Large intestine (tissue), 3 donors: ENCODE measurements around the gene AGAP1. TPM values are rescaled to one million over a fixed set of nuclear protein-coding genes. Genes with fewer than 3 reads are reported as not detected.

Source experiments
- DNase-seq, 2 donors: peaks; one replicate each; pipeline versions ENCODE4 v3.0.0 to v3.0.0-alpha.2; 2013
- H3K27ac ChIP-seq: one replicate; pipeline ENCODE4 v1.5.1; 2013; ENCODE audit warnings: low read length
- H3K27me3 ChIP-seq: 2 replicates; pipeline ENCODE4 v1.6.1; 2013; ENCODE audit warnings: low read length; ENCODE audit not compliant: control insufficient read depth, insufficient read depth
- H3K36me3 ChIP-seq: 2 replicates; pipeline ENCODE4 v1.6.1; 2013; ENCODE audit warnings: low read length; ENCODE audit not compliant: control insufficient read depth, insufficient read depth
- H3K4me1 ChIP-seq: one replicate; pipeline ENCODE4 v1.6.1; 2013; ENCODE audit warnings: low read length; ENCODE audit not compliant: control insufficient read depth, insufficient read depth
- H3K4me3 ChIP-seq: one replicate; pipeline ENCODE4 v1.5.1; 2013; ENCODE audit warnings: low read length
- H3K9me3 ChIP-seq: one replicate; pipeline ENCODE4 v1.6.1; 2013; ENCODE audit warnings: mild to moderate bottlenecking, low read depth, low read length, moderate library complexity; ENCODE audit not compliant: control insufficient read depth
- WGBS: methylation state at CpG from one replicate; pipeline ENCODE4 v1.1.5; 2013; ENCODE audit warnings: low lambda C conversion rate; ENCODE audit not compliant: insufficient coverage; 5-methylcytosine and 5-hydroxymethylcytosine counted together
- polyA plus RNA-seq: library from polyadenylated mRNA; unstranded; fragments of 120-200 nt; gene quantifications from one replicate; pipeline ENCODE4 v1.2.1, GENCODE V29; 2013

The AGAP1 gene
- polyA plus RNA-seq, 1 donor: 18.0 TPM

- Histone ChIP-seq H3K4me3 (no peak overlapping the region), H3K9me3 (peaks cover 3% of the 10 kb centered on the region), H3K36me3 (peaks cover 3% of the 10 kb centered on the region), H3K27me3 (no peaks in the 10 kb centered on the region), H3K27ac (no peak overlapping the region), H3K4me1 (no peaks in the 10 kb centered on the region)
- no peak for DNase-seq
- WGBS: 100% methylated on average over 1 of the region's 8 CpGs
Observed at GRCh38 chr2:235859651-235860050, 365.8 kb downstream of the AGAP1 start.

DNA sequence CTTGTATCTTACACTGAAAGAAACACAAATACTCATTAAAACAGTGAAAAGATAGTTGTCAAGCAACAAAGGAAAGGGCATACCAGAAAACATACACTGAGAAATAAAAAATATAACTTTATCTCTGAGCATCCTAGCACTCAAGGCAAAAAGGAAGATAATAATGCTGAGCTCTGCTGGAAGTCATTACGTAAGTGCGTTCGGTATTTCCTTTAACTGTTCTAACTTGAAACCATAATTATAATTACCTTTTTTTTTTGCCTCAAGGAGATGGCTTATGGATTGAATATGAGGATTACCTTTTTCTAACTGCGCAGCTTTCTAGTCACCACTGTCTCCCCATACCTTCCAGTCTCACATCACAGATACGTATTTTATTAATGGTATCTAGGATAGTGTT is 366.3 kb downstream of the AGAP1 start:
- Histone ChIP-seq H3K4me1 (no peaks in the 10 kb centered on the region), H3K36me3 (peaks cover 3% of the 10 kb centered on the region), H3K27me3 (no peaks in the 10 kb centered on the region), H3K27ac (no peak overlapping the region), H3K4me3 (no peak overlapping the region), H3K9me3 (peaks cover 3% of the 10 kb centered on the region)
- no peak for DNase-seq
- 100% methylated on average over 1 of the region's 5 CpGs for WGBS

DNA sequence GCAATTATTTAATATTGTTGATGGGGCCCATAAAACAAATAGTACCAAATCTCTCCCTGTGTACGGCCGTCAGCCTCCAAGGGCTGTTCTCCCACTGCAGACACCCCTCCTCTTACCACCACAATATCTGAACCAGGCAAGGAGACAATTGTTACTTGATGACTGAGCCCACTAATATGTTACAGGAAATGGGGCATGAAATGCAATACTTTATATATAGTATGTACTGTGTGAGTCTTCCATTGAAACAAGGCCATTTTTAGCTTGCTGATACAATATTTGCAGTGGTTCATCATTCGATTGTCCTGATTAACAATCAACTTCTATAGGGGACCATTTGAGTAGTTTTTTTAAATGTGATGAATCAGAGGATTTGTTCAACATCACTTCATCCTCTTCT is 367.0 kb downstream of the AGAP1 start:
- H3K27ac ChIP-seq: no peak overlapping the region
- no CpG with 5 or more reads among the region's 3 CpGs for WGBS
- peaks cover 6% of the 10 kb centered on the region for H3K9me3 ChIP-seq

DNA sequence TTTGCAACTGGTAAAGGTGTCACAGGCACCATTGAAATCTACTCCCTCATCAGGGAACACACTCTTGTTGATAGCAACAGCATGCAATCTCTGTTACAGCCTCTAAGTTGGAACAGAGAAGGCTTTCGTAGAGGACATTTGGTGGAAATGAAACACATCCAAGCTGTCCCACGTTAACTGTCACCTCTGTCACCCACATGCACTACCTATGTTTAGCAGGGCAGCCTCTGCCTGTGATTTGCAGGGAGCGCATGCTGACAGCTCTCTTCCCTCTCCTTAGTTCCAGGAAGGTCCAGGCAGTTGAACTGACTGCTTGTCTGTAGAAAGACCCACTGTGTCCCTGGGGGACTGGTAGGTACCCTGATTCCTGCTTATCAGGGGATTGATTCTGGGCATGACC is 367.5 kb downstream of the AGAP1 start:
- H3K4me1 ChIP-seq: no peaks in the 10 kb centered on the region
- H3K9me3 ChIP-seq: peaks cover 6% of the 10 kb centered on the region
- H3K27ac ChIP-seq: no peak overlapping the region
- H3K4me3 ChIP-seq: no peak overlapping the region
- DNase-seq: no peak
- peaks cover 6% of the 10 kb centered on the region for H3K36me3 ChIP-seq
- WGBS: no CpG with 5 or more reads among the region's 3 CpGs
- H3K27me3 ChIP-seq: no peaks in the 10 kb centered on the region

More for the DNA sequence above, 367.0 kb downstream of the AGAP1 start:
- no peaks in the 10 kb centered on the region for H3K4me1 ChIP-seq
- DNase-seq: no peak
- H3K27me3 ChIP-seq: no peaks in the 10 kb centered on the region
- peaks cover 3% of the 10 kb centered on the region for H3K36me3 ChIP-seq
- no peak overlapping the region for H3K4me3 ChIP-seq

GRCh38 chr2:235863414-235863813 is 369.6 kb downstream of the AGAP1 start:
- H3K4me1 ChIP-seq: no peaks in the 10 kb centered on the region
- DNase-seq: no peak
- peaks cover 6% of the 10 kb centered on the region for H3K9me3 ChIP-seq
- H3K27ac ChIP-seq: no peak overlapping the region
- no peaks in the 10 kb centered on the region for H3K27me3 ChIP-seq
- H3K36me3 ChIP-seq: peaks cover 9% of the 10 kb centered on the region
- no CpG with 5 or more reads among the region's 11 CpGs for WGBS
- H3K4me3 ChIP-seq: no peak overlapping the region

DNA sequence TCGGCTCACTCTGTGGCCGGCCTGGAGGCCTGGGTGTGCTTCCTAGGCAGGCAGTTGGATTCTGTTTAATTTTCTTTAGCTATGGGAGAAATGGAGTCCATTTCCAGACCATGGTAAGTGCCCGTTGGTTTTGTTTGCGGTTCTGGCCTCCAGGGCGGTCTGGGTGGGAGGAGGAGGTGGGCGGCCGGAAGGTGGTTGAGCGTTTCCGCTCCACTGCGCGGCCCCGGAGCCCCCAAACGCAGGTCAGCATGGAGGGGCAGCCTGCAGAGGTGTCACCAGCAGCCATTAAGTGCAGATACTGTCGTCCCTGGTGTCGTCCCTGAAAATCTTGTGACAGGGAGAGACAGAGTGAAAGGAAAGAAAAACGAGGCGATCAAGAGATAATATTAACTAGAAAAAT is 370.5 kb downstream of the AGAP1 start:
- 80% methylated on average over 1 of the region's 17 CpGs for WGBS
- Histone ChIP-seq H3K27ac (no peak overlapping the region), H3K9me3 (peaks cover 6% of the 10 kb centered on the region), H3K4me1 (no peaks in the 10 kb centered on the region), H3K27me3 (no peaks in the 10 kb centered on the region), H3K4me3 (no peak overlapping the region), H3K36me3 (peaks cover 10% of the 10 kb centered on the region)
- no peak for DNase-seq

GRCh38 chr2:235864733-235865515 is 371.1 kb downstream of the AGAP1 start:
- peaks cover 10% of the 10 kb centered on the region for H3K36me3 ChIP-seq
- H3K27ac ChIP-seq: no peak overlapping the region
- H3K4me3 ChIP-seq: no peak overlapping the region
- DNase-seq: no peak
- no peaks in the 10 kb centered on the region for H3K4me1 ChIP-seq
- WGBS: 100% methylated on average over 2 of the region's 27 CpGs
- no peaks in the 10 kb centered on the region for H3K27me3 ChIP-seq
- peaks cover 10% of the 10 kb centered on the region for H3K9me3 ChIP-seq

DNA sequence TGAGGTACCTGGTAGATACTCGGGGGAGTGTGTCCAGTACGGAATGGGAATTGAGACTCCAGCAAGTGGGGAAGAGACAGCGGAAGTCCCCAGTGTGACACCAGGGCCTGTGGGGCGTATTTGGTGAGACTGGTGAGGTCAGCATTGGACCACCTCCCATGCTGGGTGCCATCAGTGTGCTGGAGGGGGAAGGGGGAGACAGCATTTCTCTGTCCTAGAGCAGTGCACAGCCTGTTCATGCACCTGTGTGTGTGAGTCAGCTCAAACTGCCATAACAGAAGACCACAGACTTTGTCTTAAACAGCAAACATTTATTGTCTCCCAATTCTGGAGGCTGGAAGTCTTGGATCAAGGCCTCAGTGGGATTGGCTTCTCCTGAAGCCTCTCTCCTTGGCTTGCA is 372.5 kb downstream of the AGAP1 start:
- Histone ChIP-seq H3K9me3 (peaks cover 14% of the 10 kb centered on the region), H3K36me3 (peaks cover 10% of the 10 kb centered on the region), H3K4me1 (no peaks in the 10 kb centered on the region), H3K27me3 (no peaks in the 10 kb centered on the region), H3K4me3 (no peak overlapping the region), H3K27ac (no peak overlapping the region)
- no peak for DNase-seq
- no CpG with 5 or more reads among the region's 4 CpGs for WGBS

DNA sequence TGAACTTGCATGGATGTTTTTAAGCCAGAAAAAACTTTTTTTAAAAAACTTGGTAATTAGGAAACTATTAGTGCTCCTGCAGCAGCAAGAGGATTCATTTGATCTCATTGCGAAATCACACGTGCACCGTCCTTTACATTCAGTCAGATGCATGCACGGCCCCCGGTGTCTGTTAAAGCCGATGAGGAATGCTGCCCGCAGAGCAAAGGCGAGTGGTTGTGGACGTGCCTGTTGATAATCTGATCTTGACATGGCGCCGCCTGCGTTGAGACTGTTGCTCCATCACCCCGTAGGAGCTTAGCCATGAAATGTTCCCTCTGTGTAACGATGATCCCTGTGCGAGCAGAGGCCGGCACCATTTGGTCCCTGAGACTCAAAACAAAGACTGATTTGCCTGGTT is 374.4 kb downstream of the AGAP1 start:
- peaks cover 15% of the 10 kb centered on the region for H3K9me3 ChIP-seq
- H3K4me1 ChIP-seq: no peaks in the 10 kb centered on the region
- H3K27me3 ChIP-seq: no peaks in the 10 kb centered on the region
- no peak overlapping the region for H3K4me3 ChIP-seq
- H3K27ac ChIP-seq: no peak overlapping the region
- peaks cover 10% of the 10 kb centered on the region for H3K36me3 ChIP-seq
- WGBS: no CpG with 5 or more reads among the region's 16 CpGs
- no peak for DNase-seq

DNA sequence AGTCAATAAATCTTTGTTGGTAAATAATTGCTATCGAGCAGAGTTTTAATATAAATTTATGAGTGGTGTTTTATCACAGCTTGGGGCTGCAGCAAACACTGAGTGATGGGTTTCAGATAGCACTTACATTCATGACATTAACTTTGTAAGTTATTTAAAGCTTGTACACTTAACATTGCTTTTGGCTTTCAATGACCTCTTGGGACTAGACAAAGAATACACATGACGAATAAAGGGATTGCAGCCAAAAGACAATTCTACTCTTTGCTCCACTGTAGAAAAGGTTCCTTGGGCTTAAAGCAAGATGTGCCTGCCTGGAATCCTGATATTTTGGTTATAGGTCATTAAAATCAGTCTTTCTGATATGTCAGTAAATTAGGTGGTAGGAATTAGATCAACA is 374.8 kb downstream of the AGAP1 start:
- Histone ChIP-seq H3K4me1 (no peaks in the 10 kb centered on the region), H3K9me3 (peaks cover 15% of the 10 kb centered on the region), H3K27me3 (no peaks in the 10 kb centered on the region), H3K36me3 (peaks cover 10% of the 10 kb centered on the region), H3K4me3 (no peak overlapping the region), H3K27ac (no peak overlapping the region)
- no peak for DNase-seq
- 88% methylated on average over 1 of the region's 2 CpGs for WGBS

GRCh38 chr2:235870515-235870914 is 376.7 kb downstream of the AGAP1 start:
- no peak overlapping the region for H3K4me3 ChIP-seq
- no CpG with 5 or more reads among the region's 1 CpG for WGBS
- H3K4me1 ChIP-seq: no peaks in the 10 kb centered on the region
- H3K9me3 ChIP-seq: peaks cover 9% of the 10 kb centered on the region
- no peak for DNase-seq
- peaks cover 11% of the 10 kb centered on the region for H3K36me3 ChIP-seq
- no peak overlapping the region for H3K27ac ChIP-seq
- no peaks in the 10 kb centered on the region for H3K27me3 ChIP-seq
